ENCODE data around the gene C1QC.

- no peak for TF ChIP-seq CTCF (IDR thresholded peaks at IDR 0.05; ENCODE audit: low read depth, low read length, missing input control)
- no peak for TF ChIP-seq MAX (IDR thresholded peaks at IDR 0.05)
- no peak for TF ChIP-seq REST (IDR thresholded peaks at IDR 0.05)
- TF ChIP-seq RXRA (IDR thresholded peaks at IDR 0.05), result no peak
- TF ChIP-seq SP1 (IDR thresholded peaks at IDR 0.05), result no peak
- TF ChIP-seq EGR1 (IDR thresholded peaks at IDR 0.05; ENCODE audit: low read depth in 2 of 2), result no peak
- TF ChIP-seq JUND (IDR thresholded peaks at IDR 0.05), result no peak
Observed at GRCh38 chr1:22636927-22637326, 6.5 kb upstream of the C1QC start.

Measured in liver (tissue), 3 donors.